Loucy (cell line): Measurements from ENCODE around the gene SGMS1.

Source experiments
- H2AFZ ChIP-seq: fragments of 200-600 bp; sonication (generic); 2 replicates; pipeline ENCODE4 v1.6.0; 2016; ENCODE audit warnings: antibody characterized with exemption, mild to moderate bottlenecking, low read length, moderate library complexity
- H3F3A ChIP-seq: fragments of 200-600 bp; 2 replicates; pipeline ENCODE4 v1.6.0; 2016; ENCODE audit warnings: antibody characterized with exemption, low read depth, mild to moderate bottlenecking
- H3K27me3 ChIP-seq: fragments of 200-600 bp; sonication (generic); 2 replicates; pipeline ENCODE4 v1.6.1; 2014; ENCODE audit warnings: low read length, mild to moderate bottlenecking; ENCODE audit not compliant: insufficient read depth, poor library complexity, severe bottlenecking
- H3K36me3 ChIP-seq: fragments of 200-600 bp; sonication (generic); 2 replicates; pipeline ENCODE4 v1.6.1; 2016; ENCODE audit warnings: low read length; ENCODE audit not compliant: insufficient read depth
- H3K4me1 ChIP-seq: fragments of 200-600 bp; sonication (generic); 2 replicates; pipeline ENCODE4 v1.5.1; 2014; ENCODE audit warnings: low read length, mild to moderate bottlenecking; ENCODE audit not compliant: insufficient read depth, poor library complexity, severe bottlenecking
- H3K4me2 ChIP-seq: fragments of 200-600 bp; sonication (generic); 2 replicates; pipeline ENCODE4 v1.6.0; 2014; ENCODE audit warnings: antibody characterized with exemption, low read length, low read depth, mild to moderate bottlenecking; ENCODE audit not compliant: poor library complexity, severe bottlenecking
- H3K4me3 ChIP-seq: fragments of 200-600 bp; sonication (generic); 2 replicates; pipeline ENCODE4 v1.5.1; 2014; ENCODE audit warnings: low read length, mild to moderate bottlenecking, mixed read lengths; ENCODE audit not compliant: poor library complexity, severe bottlenecking
- H3K79me2 ChIP-seq: fragments of 200-600 bp; sonication (generic); 2 replicates; pipeline ENCODE4 v1.6.1; 2014; ENCODE audit warnings: low read length; ENCODE audit not compliant: insufficient read depth
- H3K9ac ChIP-seq: fragments of 200-600 bp; sonication (generic); 2 replicates; pipeline ENCODE4 v1.6.0; 2014; ENCODE audit warnings: mild to moderate bottlenecking, low read depth, low read length, moderate library complexity; ENCODE audit not compliant: poor library complexity, severe bottlenecking
- H3K9me2 ChIP-seq: fragments of 200-600 bp; sonication (generic); replicated peaks from 2 replicates; pipeline ENCODE4 v1.6.1; 2016; ENCODE audit warnings: low read depth, low read length, mixed read lengths
- H3K9me3 ChIP-seq: fragments of 200-600 bp; sonication (generic); 2 replicates; pipeline ENCODE4 v1.6.1; 2014; ENCODE audit warnings: mild to moderate bottlenecking, antibody characterized with exemption, low read length, low read depth; ENCODE audit not compliant: insufficient read depth
- H4K20me1 ChIP-seq: fragments of 200-600 bp; sonication (generic); 2 replicates; pipeline ENCODE4 v1.6.0; 2014; ENCODE audit warnings: antibody characterized with exemption, low read length, mild to moderate bottlenecking; ENCODE audit not compliant: insufficient read depth, poor library complexity, severe bottlenecking
- CTCF ChIP-seq: fragments of 200-600 bp; sonication (generic); conservative IDR thresholded peaks from 2 replicates; pipeline ENCODE4 v1.5.1; 2014; ENCODE audit warnings: mild to moderate bottlenecking, antibody characterized with exemption, low read length
- EZH2phosphoT487 ChIP-seq: fragments of 200-600 bp; IDR thresholded peaks from 2 replicates; pipeline ENCODE4 v1.6.1; 2018; ENCODE audit warnings: antibody characterized with exemption, mild to moderate bottlenecking, moderate library complexity, borderline replicate concordance

SGMS1 gene

GRCh38 chr10:50604049-50604640, 19.6 kb downstream of the SGMS1 start:
- peak overlapping the region; percentile 66 for H3K4me2 ChIP-seq
- H3K9me3 ChIP-seq = no peaks in the 10 kb centered on the region
- no peak overlapping the region for H2AFZ ChIP-seq
- H4K20me1 ChIP-seq = no peaks in the 10 kb centered on the region
- TF ChIP-seq CTCF (no peak), EZH2phosphoT487 (no peak)
- peak overlapping the region; percentile 6 for H3K9ac ChIP-seq
- no peaks in the 10 kb centered on the region for H3K36me3 ChIP-seq
- 0 out of 2 replicates have a peak, but pooled peaks cover 4% of the 10 kb centered on the region for H3K79me2 ChIP-seq
- no peaks in the 10 kb centered on the region for H3F3A ChIP-seq
- H3K4me1 ChIP-seq = peaks cover 68% of the 10 kb centered on the region
- H3K9me2 ChIP-seq = no peaks in the 10 kb centered on the region
- peak overlapping the region; percentile 49 for H3K4me3 ChIP-seq
- no peaks in the 10 kb centered on the region for H3K27me3 ChIP-seq

- Histone ChIP-seq H3K9ac (peak overlapping the region; percentile 1), H3K79me2 (0 out of 2 replicates have a peak, but pooled peaks cover 4% of the 10 kb centered on the region), H4K20me1 (no peaks in the 10 kb centered on the region), H3K9me3 (no peaks in the 10 kb centered on the region), H3K27me3 (no peaks in the 10 kb centered on the region), H3K4me3 (peak overlapping the region; percentile 49), H3K4me2 (peak overlapping the region; percentile 66), H3K36me3 (no peaks in the 10 kb centered on the region), H3K9me2 (no peaks in the 10 kb centered on the region), H3F3A (no peaks in the 10 kb centered on the region), H2AFZ (no peak overlapping the region), H3K4me1 (peaks cover 68% of the 10 kb centered on the region)
- TF ChIP-seq EZH2phosphoT487 = no peak
- no peak for TF ChIP-seq CTCF
Observed at GRCh38 chr10:50603151-50603850, 20.5 kb downstream of the SGMS1 start.

DNA sequence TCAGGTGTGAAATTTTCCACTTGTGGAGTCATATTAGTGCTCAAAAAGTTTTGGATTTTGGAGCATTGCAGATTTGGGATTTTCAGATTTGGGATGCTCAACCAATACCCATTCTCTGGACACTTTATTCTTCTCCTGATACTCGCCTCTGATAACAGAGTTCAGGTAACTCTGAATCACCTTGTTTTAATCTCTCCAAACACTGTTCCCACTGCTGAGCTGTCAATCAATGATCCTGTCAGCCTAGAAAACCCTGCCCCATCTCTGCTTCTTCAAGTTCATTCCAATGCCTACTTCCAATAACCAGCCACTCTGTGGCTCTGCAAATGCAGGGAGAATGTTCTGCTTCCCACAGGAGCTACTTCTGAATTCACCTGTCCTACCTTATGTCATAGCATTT, 21.8 kb downstream of the SGMS1 start:
- Histone ChIP-seq H2AFZ (no peak overlapping the region), H3K79me2 (0 out of 2 replicates have a peak, but pooled peaks cover 4% of the 10 kb centered on the region), H3K9ac (no peak overlapping the region), H3K4me2 (no peak overlapping the region), H3F3A (no peaks in the 10 kb centered on the region), H3K27me3 (no peaks in the 10 kb centered on the region), H3K9me3 (no peaks in the 10 kb centered on the region), H3K9me2 (no peaks in the 10 kb centered on the region), H4K20me1 (no peaks in the 10 kb centered on the region), H3K4me3 (no peak overlapping the region), H3K4me1 (peaks cover 63% of the 10 kb centered on the region), H3K36me3 (no peaks in the 10 kb centered on the region)
- TF ChIP-seq CTCF = no peak
- no peak for TF ChIP-seq EZH2phosphoT487
